GM19351 (cell line): ENCODE data around the gene RPRD1A.
"Not testable (repeated sequence)": the region's sequence is repeated elsewhere in the genome, so short reads cannot be mapped to it uniquely, and the experiment has no call there.

Source experiments
- ATAC-seq: cut with Tn5 transposase; IDR thresholded peaks from one replicate; pipeline ENCODE4 v1.9.1; 2021; ENCODE audit warnings: mild to moderate bottlenecking, moderate library complexity; ENCODE audit not compliant: unreplicated experiment

Gene RPRD1A

DNA sequence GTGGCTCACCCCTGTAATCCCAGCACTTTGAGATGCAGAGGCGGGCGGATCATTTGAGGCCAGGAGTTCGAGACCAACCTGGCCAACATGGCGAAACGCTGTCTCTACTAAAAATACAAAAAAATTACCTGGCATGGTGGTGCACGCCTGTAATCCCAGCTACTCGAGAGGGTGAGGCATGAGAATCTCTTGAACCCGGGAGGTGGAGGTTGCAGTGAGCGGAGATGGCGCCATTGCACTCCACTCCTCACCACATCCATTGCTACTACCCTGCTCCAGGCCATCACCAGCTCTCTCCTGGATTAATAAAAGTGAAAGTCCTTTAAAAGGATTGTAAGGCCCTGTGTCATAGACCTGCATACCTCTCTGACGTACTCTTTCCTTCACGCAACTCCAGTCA lies 93.7 kb downstream of the RPRD1A start:
- ATAC-seq: no peak

DNA sequence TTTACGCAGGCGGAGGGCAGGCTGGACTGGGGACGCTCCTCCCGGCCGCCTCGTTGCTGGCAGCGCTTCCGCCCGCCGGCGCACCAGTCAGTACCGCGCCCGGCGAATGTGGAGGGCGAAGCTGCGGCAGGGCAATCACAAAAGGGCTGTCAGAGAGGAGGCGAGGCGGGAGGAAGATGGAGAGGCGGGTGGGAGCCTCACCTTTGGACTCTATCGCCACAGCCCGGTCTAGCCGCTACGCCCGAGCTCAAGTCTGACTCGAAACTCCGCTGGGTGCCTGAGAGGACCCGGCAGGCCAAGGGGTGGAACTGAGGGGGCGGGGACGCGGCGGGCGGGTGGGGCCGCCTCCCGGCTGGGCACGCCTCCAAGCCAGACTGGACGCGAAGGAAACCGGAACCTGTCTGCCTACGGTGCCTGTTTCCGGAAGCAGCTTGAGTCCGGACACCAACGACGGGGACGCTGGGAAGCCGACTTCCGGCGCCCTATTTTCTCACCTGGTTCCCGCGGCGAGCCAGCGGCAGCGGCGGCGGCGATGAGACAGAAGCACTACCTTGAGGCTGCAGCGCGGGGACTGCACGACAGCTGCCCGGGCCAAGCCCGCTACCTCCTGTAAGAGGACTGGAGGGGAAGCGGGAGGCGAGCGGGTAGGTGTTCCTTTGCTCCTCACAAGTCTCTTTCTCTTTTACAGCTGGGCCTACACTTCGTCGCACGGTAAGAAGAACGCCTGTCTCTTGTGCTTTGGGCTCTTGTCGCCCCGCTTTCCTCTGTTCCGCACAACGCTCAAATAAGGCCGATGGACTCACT lies 95.0 kb downstream of the RPRD1A start, which contains the start of gene RMP24:
Gene RMP24 (plus strand): TSS at position 483 of the 804 bp plus-strand sequence.
- peak; percentile 90 for ATAC-seq

DNA sequence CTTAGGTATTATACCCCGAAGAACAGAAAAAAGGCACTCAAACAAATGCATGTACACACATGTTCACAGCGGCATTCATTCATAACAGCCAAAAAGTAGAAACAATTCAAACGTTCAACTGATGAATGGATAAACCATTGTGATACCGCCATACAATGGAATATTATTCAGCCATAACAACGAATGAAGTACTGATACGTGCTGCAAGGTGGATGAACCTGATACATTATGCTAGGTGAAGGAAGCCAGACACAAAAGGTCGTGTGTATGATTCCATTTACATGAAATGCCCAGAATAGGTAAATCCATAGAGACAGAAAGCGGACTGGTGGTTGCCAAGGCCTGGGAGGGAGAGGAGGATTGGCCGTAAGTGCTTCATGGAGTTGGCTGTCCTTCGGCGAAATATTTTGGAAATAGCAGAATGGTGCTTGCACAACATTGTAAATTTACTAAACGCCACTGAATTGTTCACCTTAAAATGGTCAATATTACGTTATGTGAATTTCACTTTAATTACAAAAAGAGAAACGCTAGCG lies 95.6 kb downstream of the RPRD1A start:
- no peak for ATAC-seq

GRCh38 chr18:35969676-35970075 lies 97.7 kb downstream of the RPRD1A start:
- ATAC-seq: no peak

GRCh38 chr18:35968278-35968880 lies 99.0 kb downstream of the RPRD1A start:
- ATAC-seq: no peak

- ATAC-seq: not testable (repeated sequence)
Measured at GRCh38 chr18:35967866-35968265, 99.5 kb downstream of the RPRD1A start.

- no peak for ATAC-seq
Measured at GRCh38 chr18:35964319-35964718, 103.0 kb downstream of the RPRD1A start.

GRCh38 chr18:35962320-35962719 lies 105.0 kb downstream of the RPRD1A start:
- no peak for ATAC-seq

GRCh38 chr18:35956226-35956625 lies 111.1 kb downstream of the RPRD1A start:
- no peak for ATAC-seq

DNA sequence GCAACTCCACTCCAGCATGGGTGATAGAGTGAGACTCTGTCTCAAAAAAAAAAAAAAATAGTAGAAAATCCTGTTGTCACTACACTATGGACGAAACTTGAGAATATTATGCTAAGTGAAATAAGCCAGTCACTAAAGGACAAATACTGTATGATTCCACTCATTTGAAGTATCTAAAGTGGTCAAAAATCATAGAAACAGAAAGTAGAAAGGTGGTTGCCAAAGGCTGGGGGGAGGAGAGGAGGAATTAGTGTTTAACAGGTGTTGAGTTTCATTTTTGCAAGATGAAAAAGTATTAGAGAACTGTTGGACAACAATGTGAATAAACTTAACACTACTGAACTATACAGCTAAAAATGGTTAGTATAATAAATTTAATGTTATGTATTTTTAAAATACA lies 113.7 kb downstream of the RPRD1A start:
- peak; percentile 75 for ATAC-seq

DNA sequence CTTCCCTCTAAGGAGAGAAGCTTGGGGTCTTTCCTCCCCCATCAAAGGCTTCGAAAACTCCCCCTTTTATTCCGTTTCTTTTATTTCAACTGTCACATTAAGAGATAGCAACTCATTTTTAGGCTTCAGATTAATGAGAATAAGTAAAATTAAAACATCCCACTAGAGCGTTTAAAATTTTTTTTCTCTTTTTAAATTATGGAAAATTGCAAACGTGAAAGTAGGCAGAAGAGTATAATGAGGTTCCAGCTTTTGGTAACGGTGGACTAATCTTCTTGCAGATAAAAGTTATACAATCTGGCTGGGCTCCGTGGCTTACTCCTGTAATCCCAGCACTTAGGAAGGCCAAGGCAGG lies 116.8 kb downstream of the RPRD1A start:
- ATAC-seq: no peak

DNA sequence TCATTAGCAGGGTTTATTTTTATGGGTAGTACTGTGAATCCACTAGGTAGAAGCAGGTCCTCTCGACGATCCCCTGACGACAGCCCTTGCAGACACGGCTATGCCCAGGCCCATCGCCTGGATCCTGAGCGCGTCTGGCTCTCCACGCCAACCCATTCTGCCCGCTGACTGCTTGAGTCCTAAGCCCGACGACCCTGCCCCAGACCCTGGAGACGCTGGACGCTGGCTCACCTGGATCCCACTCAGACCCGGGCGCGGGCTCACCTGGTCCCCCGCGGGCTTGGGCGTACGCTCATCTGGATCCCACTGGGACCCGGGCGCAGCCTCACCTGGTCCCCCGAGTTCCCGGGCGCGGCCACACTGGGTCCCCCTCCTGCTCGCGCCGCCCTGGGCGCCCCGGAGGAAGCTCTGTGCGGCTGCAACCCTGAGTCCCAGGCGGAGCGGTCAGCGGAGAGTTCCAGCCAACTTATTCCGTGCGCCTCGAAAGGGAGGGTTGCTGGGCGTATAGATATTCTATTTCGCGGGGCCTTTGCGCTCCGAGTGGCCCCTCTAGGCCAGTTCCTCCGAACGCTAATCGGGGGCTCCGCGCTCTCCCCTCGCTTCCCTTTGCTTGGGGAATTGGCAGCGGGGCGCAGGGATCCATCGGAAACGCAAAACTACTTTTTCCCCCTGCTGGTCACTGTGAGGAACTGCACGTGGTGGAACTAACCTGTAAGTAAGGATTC lies 117.3 kb downstream of the RPRD1A start:
- ATAC-seq: peak; percentile 52

DNA sequence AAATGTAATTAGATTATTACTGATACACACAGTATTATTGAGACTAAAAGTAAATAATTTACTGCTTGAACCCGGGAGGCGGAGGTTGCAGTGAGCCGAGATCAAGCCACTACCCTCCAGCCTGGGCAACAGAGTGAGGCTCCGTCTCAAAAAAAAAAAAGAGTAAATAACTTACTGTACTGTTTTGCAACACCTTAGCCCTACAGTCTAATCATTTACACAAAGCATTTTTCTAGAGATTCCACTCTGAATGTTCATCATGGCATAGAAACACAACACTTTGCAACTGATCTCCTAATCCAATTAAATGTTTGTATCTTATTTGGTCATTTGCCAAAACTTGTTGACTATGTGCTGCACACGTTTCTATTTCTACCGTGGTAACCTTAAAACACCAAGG lies 118.3 kb downstream of the RPRD1A start:
- ATAC-seq: no peak

- no peak for ATAC-seq
Measured at GRCh38 chr18:35948080-35948479, 119.3 kb downstream of the RPRD1A start.

GRCh38 chr18:35942661-35943060 lies 124.7 kb downstream of the RPRD1A start:
- no peak for ATAC-seq

DNA sequence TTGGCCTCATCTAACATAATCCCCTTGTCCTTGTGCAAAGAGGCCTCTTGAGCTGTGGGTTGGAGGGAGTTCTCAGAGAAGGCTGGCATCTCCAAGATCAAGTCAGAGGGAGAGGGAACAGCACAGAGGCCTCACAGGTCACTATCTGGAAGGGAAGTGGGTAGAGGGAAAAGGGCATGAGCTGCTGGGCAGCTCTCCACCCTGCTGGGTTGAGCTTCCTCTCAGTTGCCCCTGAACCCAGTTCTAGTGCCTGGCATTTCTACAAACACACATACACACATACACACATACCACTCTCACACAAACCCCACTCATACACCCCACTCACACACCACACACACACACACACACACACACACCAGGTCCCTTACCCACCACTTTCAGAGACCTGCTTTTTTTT lies 125.2 kb downstream of the RPRD1A start:
- ATAC-seq: no peak

- no peak for ATAC-seq
Measured at GRCh38 chr18:35941299-35941698, 126.1 kb downstream of the RPRD1A start.
